NCI-H446 (cell line): ENCODE measurements around the gene KNCN.

ENCODE experiments used
- DNase-seq, 2 experiments: peaks; one replicate each; lab custom pipeline; 2025; lab: John Stamatoyannopoulos, UW

Gene KNCN

GRCh38 chr1:46497665-46498064, 53.8 kb downstream of the KNCN start:
- DNase-seq = no peak

GRCh38 chr1:46497020-46497419, 54.4 kb downstream of the KNCN start:
- DNase-seq = no peak

- DNase-seq = no peak
These were observed 54.9 kb downstream of the KNCN start for GRCh38 chr1:46496505-46496904.

GRCh38 chr1:46495778-46496177, 55.7 kb downstream of the KNCN start:
- no peak for DNase-seq
